ENCODE data around the gene NAA80.

NAA80 gene

GRCh38 chr3:50298836-50299637 lies at the start of gene NAA80, which contains the start of gene HYAL3:
NAA80 (minus strand) TSS chr3:50299405; CDS start chr3:50297463, 1,942 bp downstream.
HYAL3 (minus strand) TSS chr3:50299405; CDS start chr3:50295602, 3,803 bp downstream.
- DNase-seq (ENCODE audit: low spot score) = peak; percentile 94

- DNase-seq (ENCODE audit: low spot score) = peak; percentile 55
Measured at GRCh38 chr3:50347187-50347813, 48.1 kb upstream of the NAA80 start.

GRCh38 chr3:50345586-50346234 lies 46.5 kb upstream of the NAA80 start, which contains the start of gene ZMYND10:
ZMYND10 (minus strand) TSS chr3:50345732; CDS start chr3:50345579, 153 bp downstream.
- DNase-seq (ENCODE audit: low spot score) = peak; percentile 92

GRCh38 chr3:50345008-50345407 lies 45.8 kb upstream of the NAA80 start:
- DNase-seq (ENCODE audit: low spot score) = no peak

DNA sequence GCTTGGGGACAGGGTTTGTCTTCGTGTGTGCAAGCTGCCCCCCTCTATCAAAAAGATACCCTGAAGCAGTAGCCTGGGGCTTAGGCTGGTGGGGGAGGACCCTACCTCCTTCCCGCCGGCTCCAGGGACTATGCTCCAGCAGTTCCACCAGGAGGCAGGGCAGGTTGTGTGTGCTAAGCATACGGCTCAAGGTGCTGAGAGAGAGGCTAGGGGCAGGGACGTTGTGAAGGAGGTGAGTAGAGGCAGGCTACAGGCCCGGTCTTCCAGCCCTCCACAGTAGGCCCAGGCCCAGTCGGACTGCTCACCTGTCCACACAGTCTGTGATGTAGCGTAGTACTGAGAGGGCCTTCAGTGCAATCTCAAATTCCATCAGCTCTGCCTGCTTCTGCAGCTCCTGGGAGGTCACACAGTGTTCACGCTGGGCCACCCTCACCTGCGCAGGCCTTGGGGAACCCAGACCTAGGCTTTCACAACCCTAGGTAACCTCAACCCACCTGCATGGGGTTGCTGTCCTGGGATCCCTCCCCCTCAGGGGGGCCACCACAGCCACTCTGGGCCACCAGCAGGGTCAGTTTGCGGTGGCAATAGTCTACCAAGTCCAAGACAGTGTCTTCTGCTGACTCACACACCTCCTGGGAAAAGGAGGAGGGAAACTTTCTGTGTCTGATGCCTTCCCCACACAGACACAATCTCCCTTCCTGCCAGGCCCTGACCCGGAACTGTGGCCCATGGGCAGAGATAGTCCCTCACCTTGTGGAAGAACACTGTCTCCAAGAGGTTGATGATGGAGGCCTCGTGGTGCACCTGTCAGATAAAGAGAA lies 43.8 kb upstream of the NAA80 start:
- no peak for DNase-seq (ENCODE audit: low spot score)

DNA sequence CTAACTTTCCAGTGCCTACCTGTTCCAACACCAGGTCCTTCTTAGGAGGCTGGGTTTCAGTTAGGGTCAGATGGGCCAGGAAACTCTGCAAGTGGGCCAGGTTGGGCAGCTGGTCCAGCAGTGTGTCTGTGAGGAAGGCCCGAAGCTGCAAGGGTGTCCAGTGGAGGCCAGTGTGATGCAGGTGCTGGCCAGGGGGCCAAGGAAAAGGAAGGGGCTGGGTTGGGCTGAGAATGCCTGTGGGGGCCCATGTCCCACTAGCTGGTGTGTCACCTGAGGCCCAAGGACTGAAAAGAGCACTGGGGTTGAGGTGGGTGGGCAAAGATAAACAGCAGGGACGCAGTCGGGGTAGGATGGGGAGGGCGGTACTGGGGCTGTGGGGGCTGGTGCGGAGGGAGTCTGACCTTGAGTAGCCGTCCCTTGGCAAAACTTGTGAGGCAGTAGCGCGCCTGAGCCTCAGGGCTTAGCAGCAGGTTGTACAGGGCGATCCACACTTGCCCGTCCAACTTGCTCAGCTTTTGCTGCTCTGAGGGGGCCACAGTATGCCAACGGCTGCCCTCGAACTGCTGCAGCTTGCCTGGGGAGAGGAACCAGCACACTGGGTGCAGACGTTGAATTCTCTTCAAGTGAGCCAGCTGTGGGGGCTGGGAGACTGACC lies 42.9 kb upstream of the NAA80 start:
- DNase-seq (ENCODE audit: low spot score) = no peak

- no peak for DNase-seq (ENCODE audit: low spot score)
Measured at GRCh38 chr3:50341537-50341936, 42.3 kb upstream of the NAA80 start.

DNA sequence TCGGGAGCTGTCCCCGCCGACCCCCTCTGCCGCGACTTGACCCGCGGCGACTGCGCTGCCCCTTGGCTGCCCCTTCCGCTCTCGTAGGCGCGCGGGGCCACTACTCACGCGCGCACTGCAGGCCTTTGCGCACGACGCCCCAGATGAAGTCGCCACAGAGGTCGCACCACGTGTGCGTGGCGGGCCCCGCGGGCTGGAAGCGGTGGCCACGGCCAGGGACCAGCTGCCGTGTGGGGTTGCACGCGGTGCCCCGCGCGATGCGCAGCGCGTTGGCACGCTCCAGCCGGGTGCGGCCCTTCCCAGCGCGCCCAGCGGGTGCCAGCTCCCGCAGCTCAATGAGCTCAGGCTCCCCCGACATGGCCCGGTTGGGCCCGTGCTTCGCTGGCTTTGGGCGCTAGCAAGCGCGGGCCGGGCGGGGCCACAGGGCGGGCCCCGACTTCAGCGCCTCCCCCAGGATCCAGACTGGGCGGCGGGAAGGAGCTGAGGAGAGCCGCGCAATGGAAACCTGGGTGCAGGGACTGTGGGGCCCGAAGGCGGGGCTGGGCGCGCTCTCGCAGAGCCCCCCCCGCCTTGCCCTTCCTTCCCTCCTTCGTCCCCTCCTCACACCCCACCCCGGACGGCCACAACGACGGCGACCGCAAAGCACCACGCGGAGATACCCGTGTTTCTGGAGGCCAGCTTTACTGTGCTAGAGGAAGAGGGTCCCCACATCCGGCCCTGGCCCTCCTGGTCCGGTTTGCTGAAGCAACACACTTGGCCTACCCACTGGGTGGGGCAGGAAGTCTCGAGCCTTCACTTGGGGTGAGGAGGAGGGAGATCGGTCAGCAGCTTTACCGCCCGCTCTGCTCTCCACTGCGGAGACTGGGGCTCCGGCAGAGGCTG lies 41.5 kb upstream of the NAA80 start, which contains the start of gene RASSF1:
Gene RASSF1, minus strand, starts transcription at position 389 of the 882 bp plus-strand sequence. Its CDS starts 31 bp downstream, at position 358.
- no peak for DNase-seq (ENCODE audit: low spot score)

DNA sequence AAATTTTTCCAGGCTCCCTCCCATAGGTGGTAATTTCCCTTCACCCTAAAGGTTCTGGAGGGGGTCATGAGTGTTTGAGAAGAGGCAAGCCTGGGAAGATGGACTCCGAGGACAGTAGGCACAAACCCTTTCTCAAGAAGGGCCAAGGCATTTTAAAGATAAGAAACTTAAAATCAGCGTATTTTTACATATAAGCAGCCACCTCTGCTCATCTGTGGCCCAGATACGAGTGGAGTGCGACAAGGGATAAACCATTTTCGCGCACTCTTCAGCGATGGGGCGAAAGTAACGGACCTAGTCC lies 40.9 kb upstream of the NAA80 start:
- DNase-seq (ENCODE audit: low spot score) = no peak

- DNase-seq (ENCODE audit: low spot score) = no peak
Measured at GRCh38 chr3:50339485-50340146, 40.4 kb upstream of the NAA80 start.

- DNase-seq (ENCODE audit: low spot score) = no peak
Measured at GRCh38 chr3:50338965-50339364, 39.8 kb upstream of the NAA80 start.

DNA sequence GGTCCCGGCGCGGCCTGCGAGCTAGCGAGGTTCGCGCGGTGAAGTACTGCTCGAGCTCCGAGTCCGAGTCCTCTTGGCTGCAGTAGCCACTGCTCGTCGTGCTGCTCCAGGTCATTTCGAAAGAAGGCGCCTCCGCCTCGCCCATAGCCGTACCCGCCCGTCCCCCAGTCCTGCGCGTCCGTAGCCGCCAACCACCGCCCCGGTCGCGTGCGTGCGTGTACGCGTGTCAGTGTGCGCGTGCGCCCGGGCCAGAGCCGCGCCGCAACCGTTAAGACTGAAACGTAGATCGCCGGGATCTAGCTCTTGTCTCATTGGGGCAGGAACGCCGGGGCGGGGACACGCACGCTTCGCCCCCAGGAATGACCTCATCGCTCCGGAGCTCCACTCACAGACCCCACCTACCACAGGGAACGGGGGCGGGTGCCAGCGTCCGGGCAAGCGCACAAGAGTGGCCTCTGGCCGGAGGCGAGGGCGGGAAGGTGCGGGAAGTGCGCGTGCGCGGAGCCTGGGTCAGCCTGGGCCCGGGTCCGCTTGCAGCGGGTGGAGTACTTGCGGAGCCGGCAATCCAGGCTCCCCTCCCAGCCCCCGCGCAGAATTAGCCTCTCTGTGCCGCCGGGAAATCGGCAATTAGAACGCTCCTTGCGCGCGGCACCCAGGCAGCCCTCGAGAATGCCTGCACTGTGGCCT lies 38.1 kb upstream of the NAA80 start:
- DNase-seq (ENCODE audit: low spot score) = peak; percentile 98

DNA sequence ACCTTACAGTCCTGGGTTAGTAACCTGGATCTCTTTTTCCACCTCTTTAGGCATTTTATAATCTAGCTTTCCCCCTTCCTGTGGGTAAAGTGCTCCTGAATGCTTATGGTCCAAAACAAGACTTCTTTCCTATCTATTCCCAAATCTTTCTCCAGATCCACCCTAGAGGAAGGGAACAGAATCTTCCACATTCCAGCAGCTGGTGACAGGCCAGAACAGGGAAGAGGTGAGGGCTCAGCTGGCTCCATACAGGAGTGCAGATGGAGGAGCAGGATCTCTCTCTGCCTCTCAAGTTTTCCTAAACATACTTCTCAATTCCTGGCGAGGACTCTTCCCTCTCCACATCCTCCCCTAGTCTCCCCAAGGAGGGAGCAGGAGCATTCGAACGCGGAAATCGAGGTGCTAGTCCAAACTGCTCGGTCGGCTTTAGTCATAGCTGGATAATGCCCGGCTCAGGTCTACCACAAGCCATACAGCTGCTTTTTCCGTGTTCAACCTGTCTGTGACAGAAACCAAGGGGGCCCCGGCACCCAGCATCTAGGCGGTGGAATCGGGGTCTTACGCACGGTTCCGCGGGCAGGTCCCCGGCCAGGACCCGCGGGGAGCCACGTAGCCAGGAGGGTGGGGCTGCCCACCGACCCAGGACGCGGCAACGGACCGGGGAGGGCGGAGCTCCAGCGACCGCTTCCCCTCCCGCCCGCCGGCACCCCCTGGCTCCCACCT lies 37.4 kb upstream of the NAA80 start:
- DNase-seq (ENCODE audit: low spot score) = peak; percentile 84

DNA sequence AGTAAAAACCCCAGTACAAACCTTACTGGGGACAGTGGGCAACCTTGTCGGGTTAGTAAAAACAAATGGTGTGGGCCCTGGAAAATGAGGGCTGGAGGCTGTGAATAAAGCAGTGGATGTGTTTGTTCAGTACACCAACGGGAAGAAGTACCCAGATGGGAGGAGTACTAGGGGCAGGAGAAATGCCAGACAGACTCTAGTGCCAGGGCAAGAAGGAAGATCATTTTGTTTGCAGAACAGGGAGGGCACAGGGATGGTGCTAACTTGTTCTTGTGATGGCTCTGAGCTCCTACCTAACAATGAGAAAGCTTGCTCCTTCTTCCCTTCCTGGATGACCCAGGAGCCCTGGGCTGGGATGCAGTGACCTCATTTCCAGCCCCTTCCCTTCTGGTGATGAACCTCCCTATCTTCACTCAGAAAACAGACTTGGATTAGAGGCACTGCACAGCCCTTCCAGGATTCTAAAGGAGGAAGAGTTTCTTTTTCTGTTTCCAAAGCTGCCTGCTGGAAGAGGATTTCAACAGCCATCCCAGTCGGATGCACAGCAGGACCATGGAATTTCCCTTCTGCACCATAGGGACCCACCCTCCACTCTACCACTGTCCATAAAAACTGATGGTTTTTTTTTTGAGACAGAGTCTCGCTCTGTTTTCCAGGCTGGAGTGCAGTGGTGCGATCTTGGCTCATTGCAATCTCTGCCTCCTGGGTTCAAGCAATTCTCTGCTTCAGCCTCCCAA lies 35.3 kb upstream of the NAA80 start:
- no peak for DNase-seq (ENCODE audit: low spot score)

DNA sequence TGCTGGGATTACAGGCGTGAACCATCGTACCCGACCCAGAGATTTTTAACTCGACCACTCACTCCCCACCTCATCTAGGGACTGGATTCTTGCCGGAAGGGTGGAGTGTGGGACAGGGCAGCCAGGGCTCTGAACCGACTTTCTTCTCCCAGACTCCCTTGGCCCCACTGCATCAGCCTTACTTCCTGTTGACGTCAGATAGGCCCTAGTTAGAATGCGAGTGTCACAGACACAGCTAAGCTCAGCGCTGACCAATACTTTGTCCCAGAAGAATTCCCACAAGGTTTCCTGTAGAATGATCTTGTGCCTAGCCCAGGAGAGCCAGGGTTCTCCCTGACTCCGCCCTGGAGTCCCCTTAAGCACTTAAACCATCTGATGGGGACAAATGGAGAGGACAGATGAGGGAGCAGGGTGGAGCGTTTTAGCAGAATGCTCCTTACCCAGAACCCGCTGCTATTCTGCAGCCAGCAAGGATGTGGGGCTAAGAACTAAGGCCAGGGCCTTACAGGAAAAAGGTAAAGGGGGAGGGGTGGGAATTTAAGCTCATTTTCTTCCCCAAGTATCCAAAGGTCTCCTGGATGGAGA lies 34.6 kb upstream of the NAA80 start:
- DNase-seq (ENCODE audit: low spot score) = no peak

DNA sequence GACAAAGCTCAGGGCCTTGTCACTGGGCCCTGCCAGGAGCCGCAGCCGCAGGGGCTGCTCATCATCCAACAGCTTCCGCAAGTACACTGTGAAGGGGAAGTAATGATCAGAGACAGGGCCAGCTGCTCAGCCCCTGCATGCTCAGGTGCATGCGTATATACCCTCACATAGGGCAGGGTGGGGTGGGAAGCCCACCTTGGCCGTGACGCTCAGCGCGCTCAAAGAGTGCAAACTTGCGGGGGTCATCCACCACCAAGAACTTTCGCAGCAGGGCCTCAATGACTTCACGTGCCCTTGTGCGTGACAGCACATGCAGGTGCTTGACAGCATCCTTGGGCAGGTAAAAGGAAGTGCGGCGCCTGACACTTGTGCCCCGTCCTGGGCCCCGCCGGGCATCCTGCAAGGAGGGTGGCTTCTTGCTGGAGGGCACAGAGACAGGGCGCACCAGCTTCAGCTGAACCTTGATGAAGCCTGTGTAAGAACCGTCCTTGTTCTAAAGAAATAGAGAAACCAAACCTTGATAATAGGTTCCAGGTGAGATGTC lies 32.2 kb upstream of the NAA80 start:
- DNase-seq (ENCODE audit: low spot score) = no peak

DNA sequence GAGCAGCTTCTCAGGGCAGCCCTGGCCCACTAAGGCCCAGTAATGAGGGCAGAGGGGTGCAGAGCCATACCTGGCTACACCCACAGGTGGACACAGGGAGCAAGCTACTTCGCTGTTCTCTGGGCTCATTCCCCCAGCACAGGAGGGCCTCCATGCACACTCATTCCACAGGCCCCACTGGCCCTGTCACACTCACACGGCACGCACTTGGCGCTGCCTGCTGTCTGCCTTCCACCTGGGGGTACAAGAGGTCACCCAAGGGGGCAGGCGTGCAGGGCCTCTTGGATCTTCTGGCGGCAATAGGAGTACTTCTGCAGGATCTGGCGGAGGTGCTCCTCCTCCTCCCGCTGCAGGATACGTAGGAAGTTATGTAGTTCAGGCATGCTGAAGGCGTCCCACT lies 31.1 kb upstream of the NAA80 start:
- DNase-seq (ENCODE audit: low spot score) = no peak
